DMS114 treated with DMSO at 0.1 percent for 48 hours (cell line): ENCODE measurements around the gene SLC9A9.
"Not testable (repeated sequence)": the region's sequence is repeated elsewhere in the genome, so short reads cannot be mapped to it uniquely, and the experiment has no call there.

Experiments
- DNase-seq: peaks from one replicate; lab custom pipeline; 2025; ENCODE audit not compliant: unreplicated experiment; lab: John Stamatoyannopoulos, UW

Gene SLC9A9

DNA sequence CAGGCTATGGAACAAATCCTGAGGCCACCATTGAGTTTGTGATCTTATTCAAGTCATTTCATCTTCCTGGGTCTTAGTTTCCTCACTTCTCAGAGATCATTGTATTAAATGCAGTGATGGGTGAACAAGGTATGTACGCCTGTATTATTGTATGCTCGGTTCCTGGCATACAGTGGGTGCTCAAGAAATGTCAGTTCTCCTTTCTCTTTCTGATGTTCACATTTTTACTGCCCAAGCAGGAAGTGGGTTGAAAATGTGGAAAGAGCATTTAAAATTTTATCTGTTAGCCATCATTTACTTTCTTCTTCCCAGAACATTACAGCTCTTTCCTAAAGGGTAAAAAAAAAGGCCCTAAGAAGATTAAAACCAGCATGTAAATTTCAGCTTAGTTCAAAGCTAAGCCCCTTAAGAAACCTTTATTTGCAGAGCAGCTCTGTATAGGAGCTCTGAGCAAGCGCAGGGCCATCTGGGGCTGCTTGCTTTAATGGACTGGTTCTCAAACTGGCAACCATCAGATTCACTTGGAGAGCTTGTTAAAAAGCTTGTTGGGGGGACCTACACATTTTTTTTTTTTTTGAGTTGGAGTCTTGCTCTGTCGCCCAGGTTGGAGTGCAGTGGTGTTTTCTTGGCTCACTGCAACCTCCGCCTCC, 549.3 kb downstream of the SLC9A9 start:
- DNase-seq: no peak

DNA sequence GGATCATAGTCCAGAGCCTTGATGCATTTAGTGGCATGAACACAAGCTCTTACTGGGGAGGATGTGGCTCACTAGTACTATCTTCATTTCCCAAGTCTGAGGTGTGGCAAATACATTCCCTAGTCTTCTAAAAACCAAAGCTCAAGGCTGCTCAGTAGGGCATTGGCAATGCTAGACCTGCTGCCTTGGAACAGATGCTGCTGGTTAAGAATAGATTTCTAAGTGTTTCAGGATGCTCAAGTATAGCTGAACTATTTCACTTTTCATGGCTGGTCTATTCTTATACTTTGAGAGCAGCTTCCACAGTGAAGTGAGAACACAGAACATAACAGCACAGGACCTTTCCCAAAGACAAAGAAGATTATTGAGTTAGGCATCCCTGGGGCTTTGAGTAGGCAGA, 549.9 kb downstream of the SLC9A9 start:
- no peak for DNase-seq

DNA sequence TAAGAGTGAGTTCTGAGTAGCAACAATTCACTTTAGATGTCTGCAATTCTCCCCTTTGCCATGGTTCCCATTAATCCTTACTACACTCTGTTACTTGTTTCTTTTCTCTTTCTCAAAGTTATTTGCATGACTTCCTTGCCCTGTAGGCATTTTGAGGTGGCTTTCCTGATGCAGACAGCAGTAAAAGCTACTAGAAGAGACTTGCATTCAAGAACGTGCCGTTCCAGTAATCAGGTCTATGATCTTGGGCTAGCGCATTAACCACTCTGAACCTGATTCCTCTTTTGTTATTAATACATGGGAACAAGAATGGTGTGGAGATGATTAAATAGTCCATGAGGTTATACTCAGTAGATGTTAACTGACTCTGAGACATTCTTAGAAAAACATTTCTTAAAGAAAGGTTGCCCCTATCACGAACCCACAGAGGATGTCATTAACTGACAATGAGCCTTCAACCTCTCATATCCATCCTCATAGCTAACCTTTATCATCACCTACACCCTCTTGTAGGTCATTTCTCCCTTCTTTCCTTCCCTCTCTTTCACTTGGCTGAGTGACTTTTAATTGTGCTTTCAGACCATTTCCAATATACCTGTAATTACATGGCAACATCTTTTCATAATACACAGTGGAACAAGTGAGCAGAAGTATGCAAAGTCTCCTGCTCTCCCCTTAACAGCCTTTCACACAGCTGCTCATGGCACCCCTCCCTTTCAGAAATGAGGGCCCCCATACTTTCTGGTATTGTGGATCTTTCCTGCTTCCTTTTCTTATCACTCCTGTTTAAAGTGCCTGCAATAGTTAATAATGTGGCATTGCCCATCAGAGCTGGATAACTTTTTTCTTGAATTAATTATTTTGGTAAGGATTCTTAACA, 552.8 kb downstream of the SLC9A9 start:
- DNase-seq: no peak

DNA sequence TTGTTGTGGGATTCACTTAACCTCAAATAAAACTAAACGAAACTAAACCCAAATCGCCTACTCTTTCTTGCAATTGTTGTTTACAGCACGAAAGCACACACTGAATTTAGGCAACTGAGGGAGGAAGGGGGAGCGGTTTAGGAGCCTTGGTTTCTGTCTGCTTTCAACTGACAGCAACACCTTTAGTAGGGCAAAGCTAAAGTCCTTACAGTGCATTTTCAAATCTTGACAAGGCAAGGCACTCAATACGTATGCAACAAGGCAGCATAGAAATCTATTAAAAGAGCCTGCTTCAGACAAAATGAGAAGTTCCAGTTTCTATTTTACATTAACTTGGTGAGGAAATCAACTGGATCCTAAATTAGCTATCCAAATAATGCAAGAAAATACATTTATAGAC, 554.1 kb downstream of the SLC9A9 start:
- DNase-seq: no peak

DNA sequence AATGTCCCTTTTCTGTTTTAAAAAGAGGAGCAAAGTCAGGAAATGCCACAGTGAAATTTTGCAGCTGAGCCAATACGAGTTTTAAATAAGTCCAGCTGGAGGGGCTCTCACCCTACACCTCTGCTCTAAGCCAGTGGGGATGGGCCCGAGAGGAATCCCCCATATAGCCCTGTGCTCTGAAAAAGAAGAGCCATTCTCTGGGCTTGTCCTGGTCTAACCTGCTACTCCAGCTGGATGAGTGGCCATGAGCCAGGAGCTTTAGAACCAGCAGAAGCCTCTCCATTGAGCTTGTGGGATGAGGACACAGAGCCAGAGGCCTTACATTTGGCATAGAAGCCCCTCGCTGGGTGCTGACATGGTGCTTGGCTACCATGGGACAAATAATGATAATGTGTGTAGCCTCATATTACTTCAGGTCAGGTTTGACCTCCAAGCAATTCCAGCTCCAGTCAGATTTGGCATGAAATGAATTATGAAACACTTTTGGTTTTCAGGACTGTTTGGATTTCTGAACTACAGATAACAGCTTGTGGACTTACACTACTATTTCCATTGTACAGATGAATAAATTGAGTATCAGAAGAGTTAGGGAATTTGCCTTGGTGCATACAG, 556.3 kb downstream of the SLC9A9 start:
- DNase-seq: no peak

DNA sequence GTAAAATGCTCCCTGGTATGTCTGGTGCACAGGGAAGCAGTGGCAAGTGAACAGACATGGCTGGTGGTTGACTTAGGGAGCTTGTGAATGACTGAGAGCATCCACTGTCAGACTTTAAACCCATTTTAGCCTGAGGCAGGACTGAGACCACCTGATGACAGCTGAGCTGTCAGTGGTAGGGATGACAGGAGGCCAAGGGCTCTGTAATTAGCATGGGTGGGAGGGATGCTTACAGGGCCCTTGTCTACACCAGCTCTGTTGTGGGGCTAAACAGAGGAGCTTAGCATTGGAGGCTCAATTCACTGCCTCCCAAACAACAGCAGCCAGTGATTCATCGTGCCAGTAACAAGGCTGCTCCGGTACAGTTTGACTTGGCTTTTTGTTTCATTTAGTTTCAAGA, 559.3 kb downstream of the SLC9A9 start:
- DNase-seq: no peak

DNA sequence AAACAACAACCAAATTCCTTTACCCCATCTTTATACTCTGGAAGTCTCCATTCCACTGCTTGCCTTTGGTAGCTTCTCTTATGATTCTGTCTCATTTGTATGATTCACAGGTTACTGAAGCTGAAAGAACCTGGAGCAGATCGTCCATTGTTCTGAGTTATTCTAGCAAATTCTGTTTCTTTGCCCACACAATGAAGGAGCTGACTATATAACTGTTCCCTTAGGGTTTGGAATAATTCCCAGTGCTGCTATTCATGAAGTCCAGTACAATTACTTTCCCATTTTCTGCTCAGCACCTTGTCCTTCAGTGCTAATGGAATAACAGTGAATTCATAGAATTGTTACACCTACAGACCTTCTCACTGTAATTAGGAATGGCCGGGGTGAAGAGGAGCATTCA, 560.9 kb downstream of the SLC9A9 start:
- no peak for DNase-seq

DNA sequence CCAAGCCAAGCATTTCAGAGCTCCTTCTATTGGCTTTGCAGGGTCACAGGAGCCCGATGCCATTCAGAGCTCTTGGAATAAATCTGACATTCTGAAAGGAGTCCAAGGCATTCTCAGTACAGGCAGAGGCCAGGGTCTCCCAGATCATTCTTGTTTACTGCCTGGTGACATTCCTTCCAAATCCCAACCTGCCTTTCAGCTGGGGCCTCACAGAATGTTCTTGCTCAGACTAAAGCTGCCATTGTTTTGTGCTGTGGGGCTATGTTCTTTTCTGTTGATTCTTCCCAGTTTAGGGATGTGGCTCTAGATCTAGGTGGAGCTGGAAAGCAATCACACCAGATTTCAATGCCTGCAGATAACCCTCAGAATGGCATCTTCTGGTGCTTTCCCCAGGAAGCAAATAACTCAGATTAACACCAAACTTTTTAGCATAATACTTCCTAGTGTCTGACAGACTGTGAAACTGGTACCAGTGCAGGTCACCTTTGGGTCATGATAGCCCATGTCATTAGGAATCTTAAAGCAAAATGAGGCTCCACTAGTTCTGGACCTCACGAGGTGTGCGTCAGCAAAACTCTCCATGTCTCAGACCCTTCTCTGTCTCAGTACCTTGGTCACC, 561.8 kb downstream of the SLC9A9 start:
- DNase-seq: no peak

DNA sequence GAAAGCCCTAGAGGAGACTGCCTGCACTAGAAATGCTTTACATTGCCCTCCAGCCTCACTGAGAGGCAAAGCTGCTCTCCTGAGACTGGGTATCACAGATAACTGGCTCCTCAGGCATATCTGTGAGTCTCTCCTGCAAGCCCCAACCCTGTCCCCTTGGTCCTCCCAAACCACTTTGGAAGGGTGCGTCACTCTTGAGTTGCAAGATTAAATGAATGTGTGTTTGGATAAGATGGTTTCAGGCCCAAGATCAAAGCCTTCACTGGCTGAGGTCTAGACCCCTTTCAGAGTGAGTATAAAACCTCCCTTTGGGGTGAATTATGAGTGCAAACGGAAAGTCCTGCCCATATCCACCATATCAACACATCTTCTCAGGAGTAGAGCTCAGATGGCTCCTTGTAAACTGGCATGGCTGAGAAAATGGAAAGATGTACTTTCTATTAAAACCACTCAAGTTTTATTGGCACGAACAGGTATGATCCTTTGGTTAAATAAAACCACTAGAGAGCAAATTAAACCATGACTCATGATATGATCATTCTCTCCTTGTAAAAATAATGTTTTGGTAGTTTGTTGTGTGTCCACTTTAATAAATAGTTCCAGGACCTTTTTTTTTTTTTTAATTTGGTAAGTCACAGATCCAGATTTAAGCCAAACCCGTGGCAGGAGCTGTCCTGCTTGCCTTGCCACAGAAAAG, 564.7 kb downstream of the SLC9A9 start:
- DNase-seq: no peak

DNA sequence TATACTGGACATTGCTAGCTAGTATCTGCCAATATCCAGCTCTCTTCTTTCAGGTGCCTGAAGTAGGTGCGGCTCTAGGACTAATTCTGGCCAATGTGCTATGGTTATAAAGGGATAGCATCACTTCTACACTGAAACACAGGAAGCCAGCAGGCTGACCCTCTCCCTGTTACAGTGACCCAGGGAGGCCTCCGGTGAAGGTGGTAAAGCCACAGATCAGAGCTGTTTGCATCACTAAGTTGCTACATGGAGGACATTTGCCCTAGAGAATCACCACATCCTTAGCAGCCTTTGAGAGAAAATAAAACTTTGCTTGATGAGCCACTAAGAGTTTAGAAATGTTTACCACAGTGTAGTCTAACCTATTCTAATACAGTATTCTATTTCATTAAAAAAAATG, 567.3 kb downstream of the SLC9A9 start:
- DNase-seq: no peak

DNA sequence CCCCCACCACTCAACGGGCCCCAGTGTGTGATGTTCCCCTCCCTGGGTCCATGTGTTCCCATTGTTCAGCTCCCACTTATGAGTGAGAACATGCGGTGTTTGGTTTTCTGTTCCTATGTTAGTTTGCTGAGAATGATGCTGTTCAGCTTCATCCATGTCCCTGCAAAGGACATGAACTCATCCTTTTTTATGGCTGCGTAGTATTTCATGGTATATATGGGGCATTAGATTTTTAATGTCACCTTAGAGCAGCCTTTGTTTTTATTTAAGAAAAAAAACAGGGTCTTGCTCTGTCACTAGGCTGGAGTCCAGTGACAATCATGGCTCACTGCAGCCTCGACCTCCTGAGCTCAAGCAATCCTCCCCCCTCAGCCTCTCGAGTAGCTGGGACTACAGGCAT, 568.7 kb downstream of the SLC9A9 start:
- not testable (repeated sequence) for DNase-seq

DNA sequence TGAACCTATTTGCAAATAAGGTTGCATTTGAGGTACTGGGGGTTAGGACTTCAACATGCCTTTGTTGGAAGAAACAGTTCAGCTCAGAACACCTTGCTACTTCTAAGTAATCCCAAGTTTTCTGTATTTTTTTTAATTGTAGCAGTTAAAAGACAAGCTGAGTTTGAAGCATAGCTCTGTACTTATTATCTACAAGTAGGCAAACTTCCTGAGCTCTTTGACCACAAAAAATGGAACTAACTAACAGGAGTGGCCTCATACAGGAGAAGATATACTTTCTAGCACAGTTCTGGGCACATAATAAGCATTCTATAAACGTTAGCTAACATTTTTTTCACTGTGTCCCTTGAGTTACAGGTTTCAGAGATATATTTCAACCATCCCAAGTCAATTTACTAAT, 569.5 kb downstream of the SLC9A9 start:
- DNase-seq: no peak

DNA sequence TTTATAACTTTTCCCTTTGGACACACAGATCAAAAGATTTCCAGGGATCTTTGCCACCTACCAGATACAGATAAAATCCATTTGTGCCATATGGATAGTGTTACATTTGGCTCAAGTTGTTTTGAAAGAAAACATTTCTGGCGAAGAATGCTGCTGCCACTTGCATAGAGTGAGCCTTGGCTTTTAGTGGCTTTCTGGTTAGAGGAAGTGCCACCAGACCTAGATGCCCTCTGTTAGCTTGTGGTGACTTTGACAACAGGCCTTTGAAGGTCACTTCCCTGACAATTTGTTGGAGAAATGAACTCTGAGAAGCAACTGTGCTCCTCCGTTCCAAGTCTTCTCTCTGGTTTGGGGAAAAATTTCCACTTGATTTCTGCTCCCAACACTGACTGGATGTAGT, 570.7 kb downstream of the SLC9A9 start:
- DNase-seq: no peak

DNA sequence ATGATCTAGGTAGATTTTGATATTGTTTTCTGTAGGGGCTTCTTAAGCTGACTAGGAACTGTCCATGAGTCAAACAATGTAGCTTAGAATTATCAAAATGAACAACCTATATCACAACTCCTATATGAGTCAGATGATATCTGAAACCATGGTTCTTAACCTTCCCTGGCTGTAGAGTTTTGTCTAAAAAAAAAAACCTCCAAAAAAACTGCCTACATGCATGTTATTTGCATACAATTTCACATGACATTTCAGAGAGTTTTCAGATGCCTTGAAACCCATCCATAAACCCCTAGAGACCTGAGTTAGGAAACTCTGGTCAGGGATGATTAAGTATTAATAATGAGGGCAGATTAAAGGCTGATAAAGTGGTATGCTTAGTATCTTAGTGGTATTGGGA, 571.7 kb downstream of the SLC9A9 start:
- no peak for DNase-seq

DNA sequence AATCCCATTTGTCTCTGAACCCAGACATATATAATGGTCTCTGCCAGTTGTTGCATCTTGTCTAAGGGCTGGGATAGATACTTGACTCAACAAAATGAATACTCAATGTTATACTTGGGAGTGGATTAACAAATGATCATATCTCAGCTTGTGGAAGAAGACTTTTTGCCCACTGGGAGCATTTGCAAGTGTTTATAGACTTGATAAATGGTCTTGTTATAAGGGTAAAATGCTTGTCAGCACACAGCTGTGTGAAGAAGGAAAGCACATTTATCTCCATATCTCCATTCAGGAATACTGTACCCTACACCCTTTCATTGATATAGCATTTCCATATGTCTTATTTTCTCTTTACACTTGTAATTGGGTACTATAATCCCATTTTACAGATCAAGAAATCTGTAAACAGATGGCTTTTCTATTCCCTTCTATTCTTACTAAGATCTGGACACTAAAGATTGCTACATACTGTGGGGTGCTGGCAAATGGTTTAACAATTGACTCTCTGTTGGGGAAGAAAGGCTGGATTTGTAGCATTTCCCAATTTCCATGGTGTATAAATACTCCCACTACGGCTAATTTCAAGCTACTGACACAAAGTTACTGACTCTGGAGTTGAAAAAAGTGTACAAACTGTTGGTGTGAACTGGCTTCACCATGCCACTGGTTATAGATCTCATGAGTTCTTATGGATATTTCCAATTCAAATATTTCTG, 574.1 kb downstream of the SLC9A9 start:
- DNase-seq: no peak

DNA sequence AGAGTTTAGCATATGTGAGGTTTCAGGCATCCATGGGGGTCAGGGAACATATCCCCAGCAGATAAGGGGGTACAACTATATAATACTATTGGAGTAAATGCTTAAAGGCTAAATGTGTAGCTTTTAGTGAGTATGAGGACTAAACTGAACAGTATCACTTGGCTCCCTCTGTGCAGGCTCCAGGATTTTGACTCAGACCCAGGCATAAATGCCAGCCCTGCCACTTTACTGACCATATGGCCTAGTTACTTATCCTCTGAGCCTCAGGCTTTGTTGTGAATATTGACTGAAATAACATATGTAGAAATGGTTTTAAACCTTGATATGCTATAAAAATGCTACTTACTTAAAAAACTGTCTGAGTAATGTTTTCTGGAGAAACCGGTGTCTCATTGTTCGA, 577.1 kb downstream of the SLC9A9 start:
- DNase-seq: no peak

DNA sequence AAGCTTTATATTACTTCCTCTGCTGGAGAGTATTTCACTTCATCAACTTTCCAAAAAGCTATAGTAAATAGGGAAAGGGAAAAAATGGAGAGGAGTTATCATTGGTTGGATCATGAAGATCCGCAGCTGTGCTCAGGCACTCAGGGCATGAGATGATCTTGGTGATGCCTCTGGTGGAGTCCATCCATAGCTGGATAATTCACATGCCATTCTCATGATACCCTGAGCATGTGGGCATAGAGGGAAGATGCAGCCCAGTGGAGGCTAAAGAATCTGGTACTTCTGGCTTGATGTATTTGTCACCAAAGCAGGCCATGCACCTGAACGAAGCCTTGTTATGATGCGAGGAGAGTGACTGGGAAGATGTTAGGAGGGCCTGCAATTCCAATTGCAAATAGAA, 578.5 kb downstream of the SLC9A9 start:
- DNase-seq: no peak

DNA sequence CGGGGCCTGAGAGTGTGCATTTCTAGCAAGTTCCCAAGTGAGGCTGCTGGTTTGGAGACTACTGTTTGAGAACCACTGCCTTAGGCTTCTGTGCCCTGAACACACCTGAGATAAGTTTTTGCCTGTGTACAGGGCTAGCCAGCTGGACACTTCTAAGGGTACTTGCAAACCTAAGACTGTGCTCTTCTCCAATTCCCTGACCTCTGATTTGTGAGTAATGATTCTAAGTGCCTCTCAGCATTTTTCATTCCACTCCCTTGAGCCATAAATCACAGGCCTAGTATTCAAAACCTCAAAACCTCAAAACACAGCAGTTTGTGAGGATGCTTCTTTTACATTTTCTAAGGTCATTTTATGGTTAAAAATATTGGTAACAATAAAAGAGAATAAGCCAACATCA, 580.3 kb downstream of the SLC9A9 start:
- no peak for DNase-seq

DNA sequence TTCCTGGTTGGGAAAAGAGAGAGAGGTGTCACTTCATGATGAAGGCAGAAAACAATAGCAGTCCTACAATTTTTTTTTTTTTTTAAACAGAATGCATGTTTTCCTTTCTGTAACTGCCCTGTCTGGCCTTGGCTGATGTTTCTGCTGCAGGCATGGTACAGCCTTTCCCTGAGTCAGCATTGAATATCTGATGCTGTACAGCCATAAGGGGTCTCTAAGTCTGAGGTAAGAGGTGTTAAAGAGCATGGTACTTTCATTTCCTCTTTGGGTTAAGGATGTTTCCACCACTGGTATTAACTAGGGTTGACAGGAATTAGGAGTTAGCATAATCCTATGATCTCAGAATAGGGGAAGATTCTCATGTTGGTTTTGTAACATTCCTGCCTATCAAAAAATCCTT, 581.3 kb downstream of the SLC9A9 start:
- no peak for DNase-seq

DNA sequence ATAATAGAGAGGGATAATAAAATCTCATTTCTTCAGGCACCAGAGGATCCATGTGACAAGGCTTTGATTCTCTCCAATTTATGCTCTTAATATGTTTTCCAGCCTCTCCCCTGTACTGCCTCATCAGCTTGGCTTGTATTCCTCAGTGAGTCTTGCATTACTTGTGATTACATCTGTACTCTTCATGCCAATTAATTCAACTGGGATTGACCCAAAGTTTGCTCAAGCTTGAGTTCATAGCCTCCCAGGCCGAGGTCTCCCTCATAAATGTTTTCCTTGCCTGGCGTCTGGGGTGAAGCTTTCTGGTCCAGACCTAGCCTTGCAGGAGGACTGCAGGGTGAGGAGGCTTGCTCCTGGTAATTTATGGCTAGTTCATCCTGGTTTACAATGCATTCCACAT, 581.8 kb downstream of the SLC9A9 start:
- no peak for DNase-seq
